CD4-positive, alpha-beta T cell treated with Interleukin-1 beta for 1 hour (primary cell): ENCODE data around the gene KMT2A.
"Not testable (repeated sequence)": the region's sequence is repeated elsewhere in the genome, so short reads cannot be mapped to it uniquely, and the experiment has no call there.

Experiments
- DNase-seq, 2 donors: peaks; one replicate each; pipeline ENCODE4 v3.0.0-alpha.2; 2020 to 2022

Gene KMT2A

DNA sequence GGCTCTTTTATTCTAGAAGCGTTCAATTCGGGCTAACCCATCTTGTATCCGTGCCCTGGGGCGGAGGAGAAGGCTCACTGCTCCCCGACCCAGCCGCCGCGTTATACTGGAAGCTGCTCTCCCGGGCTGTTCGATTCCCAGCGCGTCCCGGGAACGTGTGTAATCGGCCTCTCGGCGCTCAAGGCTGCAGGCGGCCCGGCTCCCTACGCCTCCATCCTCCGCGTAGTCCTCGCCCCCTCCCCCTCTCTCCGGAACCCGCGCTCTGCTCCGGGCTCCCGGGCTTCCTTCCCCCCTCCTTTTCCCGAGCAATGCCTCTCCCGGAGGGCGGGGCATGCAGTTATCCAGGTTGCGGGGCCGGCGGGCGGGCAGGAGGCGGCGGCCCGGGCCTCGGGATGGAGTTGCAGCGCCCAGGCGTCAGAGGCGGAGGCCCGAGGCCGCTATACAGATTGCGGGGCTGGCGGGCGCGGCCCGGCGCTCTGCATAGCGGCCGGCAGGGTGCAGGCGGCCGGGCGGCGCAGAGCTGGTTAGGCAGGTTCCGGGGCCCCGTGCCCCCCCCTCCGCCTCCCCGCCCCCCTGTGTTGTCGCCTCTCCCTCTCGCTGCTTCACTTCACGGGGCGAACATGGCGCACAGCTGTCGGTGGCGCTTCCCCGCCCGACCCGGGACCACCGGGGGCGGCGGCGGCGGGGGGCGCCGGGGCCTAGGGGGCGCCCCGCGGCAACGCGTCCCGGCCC is at the start of gene KMT2A:
TSS of gene KMT2A (plus strand) at position 600 of the 732 bp plus-strand sequence. CDS start at position 621, 21 bp downstream.
- peak; percentile 90 to 94 for DNase-seq

DNA sequence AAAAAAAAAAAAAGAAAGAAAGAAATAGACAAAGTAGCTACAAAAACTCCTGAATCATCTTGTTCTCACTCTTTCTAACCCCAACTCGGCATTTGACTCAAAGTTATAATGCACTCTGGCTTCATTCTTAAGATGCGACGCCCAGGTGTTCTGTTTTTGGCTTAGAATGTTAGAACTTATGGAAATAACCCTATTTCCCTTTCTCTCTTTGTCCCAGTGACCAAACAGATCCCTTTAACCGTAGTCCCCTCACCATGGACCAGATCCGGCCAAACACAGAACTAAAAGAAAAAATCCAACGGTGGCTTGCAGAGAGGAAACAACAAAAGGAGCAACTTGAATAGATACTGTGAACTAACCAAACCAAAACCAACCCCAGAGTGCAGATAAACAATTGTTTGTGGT is 40.2 kb upstream of the KMT2A start:
- peak in 1 of 2 donors; percentile 46 for DNase-seq

DNA sequence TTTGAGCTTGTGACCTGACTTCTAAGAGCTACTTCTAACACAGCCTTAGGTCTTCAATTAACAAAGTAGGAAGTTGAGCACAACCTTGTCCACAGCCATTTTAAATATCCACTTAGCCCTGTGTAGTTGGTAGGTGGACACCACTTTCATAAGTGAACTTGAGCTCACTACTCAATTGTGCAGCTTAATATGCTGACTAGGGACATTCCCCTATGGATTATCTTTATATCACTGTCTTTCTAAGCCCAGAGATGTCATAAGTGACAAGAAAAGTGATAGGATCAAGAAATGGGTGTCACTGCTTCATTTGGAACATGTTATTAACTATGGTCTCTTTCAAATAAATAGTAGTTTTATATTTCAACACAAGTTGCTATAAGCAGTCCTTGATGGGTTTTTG is 38.8 kb upstream of the KMT2A start:
- no peak for DNase-seq

DNA sequence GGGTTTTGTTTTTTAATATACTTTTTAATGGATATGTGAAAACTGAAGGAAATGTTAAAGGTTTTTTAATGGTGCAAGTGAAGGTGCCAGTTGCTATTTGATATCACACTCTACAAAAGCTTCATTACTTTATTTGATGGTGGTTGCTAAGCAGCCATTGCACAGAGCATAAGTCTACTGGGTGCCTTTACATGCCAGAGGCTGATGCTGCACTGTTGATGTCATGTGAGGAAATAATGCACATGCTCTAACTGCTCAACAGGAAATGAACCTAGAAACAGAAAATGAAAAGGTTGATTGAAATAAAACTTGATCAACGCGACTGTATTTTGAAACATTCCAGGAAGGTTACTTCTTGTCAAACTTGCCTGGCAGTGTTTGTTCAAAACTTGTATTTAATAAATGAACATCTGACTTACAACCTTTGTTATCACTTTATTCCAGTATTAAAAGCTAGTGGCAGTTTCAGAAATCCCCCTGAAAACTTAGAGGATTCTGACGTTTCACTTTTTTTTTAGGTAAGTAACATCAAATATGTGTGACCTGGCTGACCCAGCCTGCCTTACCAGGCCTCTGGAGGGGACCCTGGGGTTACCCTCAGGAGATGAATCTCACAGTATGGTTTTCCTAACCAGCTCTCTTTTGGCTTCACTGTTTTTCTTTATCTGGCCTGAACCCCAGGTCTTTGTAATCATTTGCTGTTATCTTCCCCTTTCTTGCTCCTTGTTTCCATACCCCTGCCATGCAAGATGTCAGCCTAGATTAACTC is 37.3 kb upstream of the KMT2A start:
- peak; percentile 82 to 87 for DNase-seq

DNA sequence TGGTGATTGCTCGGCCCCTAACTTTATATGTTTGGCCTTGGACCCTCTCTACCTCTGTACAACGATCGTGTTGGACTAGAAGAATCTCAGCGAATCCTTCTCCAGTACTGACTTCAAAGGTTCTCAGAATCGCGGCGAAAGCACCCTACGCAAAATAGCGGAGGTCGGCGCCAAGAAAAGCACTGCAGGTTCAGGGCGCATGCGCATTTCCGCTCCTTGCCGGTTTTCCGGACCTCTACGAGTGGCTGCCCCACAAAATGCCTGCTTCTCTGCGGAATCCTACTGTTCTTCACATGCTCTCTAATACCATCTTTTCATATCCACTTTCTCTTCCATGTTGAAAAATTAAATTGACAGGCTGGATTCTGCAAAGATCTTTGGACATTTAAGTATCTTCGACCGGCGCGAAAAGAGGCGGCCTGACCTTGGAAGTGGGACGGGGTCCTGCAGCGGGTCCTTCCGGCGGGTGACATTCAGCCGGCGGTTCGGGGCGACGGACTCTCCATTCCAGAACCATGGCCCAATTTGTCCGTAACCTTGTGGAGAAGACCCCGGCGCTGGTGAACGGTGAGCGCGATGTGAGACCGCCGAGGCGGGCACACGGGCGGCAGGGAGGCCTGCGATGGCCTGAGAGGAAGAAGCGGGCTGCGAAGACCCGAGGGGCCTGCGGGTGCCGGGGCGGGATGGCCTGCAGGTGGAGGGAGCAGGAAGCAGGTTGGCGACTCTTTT is 35.0 kb upstream of the KMT2A start, which contains the start of gene ATP5MG:
TSS of gene ATP5MG (plus strand) at position 456 of the 729 bp plus-strand sequence. CDS start at position 516, 60 bp downstream.
- DNase-seq, result peak; percentile 93

DNA sequence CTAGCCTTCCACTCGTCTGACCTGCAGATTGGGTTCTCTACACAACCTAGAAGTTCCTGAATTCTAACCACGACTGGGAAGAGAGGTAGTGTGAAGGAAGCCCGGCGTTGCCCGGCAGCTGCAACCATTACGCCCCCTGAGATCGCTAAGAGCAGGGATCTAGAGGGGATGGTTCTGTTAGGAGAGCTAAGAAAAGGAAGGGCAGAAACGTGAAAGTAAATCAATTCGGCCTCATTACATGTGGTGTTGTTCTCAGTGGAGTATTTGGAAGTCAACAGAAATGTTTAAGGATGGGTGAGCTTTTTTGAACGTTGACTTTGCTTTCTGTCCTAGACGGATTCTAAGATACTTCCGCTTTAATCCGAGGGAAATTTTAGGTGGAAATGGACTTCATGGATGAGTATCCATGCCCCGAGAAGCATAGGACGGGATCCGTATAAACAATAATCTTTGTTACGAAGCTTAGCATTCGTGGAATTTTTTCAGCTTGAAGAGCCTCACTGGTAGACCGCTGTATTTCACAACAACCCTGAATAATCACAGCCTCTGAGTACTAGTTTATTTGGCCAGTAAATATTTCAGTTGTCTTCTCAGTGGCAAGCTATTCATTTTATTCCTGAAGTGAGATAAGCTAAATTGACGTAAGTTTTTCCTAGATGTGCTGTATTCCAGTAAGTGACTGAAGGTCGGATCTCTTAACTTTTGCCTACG is 34.3 kb upstream of the KMT2A start:
- DNase-seq, result no peak

DNA sequence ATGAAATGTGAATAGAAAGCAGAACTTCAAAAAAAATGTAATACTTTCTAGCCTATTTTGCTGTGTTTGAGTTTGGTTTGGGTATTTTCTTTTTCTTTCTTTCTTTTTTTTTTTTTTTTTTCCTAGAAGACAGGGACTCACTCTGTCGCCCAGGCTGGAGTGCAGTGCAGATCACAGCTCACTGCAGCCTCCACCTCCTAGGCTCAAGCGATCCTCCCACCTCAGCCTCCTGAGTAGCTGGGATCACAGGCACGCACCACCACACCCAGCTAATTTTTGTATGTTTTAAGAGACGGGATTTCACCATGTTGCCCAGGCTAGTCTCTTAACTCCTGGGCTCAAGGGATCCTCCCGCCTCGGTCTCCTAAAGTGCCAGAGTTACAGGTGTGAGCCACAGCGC is 33.7 kb upstream of the KMT2A start:
- DNase-seq, result not testable (repeated sequence)

DNA sequence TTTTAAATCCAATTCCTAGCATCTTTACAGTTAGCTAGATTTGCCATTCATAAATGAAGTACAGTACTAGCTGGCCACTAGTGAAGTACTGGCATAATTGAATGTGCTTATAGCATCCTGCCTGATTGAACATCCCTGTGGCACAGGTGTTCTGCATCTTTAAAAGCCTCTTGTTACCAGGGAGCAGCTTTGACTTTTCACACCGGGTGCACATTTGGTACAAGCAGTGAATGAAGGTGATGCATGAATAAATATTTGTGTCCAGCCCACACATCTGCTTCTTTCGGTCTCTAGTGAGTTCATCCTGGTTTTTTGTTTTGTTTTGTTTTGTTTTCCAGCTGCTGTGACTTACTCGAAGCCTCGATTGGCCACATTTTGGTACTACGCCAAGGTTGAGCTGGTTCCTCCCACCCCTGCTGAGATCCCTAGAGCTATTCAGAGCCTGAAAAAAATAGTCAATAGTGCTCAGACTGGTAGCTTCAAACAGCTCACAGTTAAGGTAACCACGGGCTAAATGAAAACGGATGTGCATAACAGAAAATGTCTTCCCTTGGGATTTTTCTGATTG is 29.6 kb upstream of the KMT2A start:
- no peak for DNase-seq

DNA sequence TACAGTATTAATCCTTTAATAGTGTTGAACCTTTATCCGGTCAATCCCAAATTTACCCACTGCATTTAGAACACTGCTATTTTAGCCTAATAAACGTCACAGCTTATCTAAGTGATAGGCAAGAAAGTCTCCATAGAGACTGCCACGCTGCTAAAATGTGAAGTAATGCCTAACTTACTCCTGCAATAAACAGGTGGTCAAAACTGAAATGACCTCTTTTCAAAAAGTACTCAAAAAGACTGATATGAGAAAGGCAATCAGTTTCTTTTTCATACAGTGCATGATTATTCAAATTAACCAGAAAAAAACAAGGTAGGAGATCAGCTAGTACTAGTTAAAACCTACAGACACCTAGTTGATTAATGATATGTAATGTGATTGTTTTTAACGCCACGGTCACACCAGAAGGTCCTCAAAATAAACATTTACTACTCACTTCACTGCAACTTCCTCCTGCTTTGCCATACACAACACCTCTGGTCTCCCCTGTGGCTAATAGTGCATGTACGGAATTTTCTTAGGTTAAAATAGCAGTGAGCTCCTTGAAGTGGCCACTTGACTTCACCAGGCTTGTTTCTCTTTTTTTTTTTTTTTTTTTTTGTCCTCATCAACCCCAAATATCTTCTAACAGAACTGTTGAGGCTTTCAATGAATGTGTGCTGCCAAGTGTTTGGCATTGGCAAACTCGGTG is 26.1 kb upstream of the KMT2A start:
- DNase-seq, result no peak

DNA sequence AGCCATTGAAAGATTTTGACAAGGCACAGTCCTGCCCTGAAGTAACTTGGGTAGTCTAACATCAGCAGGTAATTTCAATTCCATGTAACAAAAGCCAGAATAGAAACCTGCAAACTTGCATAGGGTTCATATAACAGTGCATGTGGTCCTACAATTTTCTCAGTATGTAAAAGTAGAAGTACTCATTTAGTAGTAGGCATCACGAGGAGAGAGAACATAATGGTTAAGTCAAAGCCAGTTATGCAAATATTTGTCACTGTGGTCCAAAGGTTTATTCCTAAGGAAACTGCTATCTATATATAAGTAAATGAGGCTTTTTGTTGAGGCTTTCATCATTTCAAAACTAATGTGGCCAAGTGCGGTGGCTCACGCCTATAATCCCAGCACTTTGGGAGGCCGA is 24.8 kb upstream of the KMT2A start:
- no peak for DNase-seq

DNA sequence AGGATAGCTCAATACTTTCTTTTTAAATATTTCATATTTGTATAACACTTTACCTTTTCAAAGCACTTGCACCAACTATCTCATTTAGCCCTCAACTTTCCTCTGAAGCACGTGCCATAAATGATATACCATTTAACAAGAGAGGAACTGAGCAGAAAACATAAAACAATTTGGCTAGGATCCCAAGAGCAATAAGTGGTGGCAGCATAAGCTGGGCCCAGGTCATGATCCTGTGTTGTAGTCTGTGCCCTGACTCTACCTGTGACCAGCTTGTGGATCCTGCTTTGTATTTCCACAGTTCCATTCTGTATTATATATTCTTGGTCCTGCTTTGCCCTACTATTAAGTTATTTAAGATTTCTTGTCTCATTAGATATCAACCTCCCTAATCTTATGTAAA is 23.4 kb upstream of the KMT2A start:
- no peak for DNase-seq

DNA sequence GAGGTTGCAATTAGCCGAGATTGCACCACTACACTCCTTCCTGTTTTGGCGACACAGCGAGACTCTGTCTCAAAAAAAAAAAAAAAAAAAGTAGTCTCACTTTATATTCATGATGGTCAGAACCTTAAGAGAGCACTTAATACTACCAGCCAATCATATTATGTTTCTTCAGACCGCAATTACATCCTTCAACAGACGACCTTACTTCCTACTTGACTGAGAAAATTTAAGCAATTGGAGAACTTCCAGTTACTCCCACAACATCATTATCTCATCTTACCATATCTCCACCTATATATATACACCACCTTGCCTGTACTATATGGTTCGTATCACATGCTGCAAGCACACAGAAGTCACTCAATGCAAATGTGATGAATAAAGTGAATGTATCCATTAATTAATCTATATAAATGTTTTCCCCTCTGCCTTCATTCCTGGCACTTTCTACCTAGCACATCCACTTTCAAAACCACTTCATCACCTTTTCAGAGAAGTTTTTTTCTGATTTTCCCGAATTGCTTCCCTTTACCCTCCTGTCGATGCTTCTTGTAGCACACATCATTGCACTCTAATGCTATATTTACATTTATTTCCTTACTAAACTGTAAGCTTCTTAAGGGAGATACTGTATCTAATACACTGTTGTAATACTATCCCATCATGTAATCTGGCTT is 21.1 kb upstream of the KMT2A start:
- DNase-seq, result no peak

DNA sequence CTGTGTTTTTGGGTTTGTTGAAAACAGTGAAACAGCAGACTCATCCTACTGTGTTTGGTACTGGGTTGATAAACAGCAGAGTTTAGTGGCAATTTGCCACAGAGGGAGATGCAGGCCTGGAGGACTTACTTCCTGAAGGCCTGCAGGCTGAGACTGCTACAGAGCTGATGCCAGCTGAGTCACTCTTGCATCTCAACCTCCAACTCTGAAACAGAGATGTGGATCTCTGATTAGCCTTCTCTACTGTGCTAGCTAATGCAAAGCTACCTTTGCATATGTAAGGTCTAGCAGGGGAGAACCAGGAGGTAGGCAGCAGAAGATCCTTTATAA is 20.6 kb upstream of the KMT2A start:
- peak in 1 of 2 donors; percentile 21 for DNase-seq

DNA sequence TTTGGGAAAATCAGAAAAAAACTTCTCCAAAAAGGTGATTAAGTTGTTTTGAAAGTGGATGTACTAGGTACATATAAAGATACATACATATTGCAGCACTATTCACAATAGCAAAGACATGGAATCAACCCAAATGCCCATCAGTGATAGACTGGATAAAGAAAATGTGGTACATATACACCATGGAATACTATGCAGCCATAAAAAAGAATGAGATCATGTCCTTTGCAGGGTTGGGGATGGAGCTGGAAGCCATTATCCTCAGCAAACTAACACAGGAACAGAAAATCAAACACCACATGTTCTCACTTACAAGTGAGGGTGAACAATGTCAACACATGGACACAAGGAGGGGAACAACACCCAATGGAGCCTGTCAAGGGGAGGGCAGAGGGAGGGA is 19.4 kb upstream of the KMT2A start:
- not testable (repeated sequence) for DNase-seq

DNA sequence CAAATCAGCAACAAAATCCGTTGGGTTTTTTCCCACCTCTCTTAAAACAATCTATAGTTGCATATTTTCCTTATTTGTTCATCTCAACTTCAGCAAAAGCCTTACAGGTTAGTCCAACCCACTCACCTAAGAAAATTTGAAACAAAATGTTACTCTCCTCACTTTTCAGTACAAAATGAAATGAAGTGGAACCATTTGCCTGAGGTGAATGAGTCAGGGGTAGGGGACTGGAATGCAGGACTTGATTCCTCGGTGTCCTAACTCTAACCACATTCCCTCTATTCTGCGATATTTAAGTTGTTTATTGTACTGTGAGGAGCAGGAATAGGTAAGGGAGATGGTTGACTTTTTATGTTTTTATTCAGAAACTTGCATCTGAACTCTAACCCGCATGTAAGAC is 18.5 kb upstream of the KMT2A start:
- no peak for DNase-seq

DNA sequence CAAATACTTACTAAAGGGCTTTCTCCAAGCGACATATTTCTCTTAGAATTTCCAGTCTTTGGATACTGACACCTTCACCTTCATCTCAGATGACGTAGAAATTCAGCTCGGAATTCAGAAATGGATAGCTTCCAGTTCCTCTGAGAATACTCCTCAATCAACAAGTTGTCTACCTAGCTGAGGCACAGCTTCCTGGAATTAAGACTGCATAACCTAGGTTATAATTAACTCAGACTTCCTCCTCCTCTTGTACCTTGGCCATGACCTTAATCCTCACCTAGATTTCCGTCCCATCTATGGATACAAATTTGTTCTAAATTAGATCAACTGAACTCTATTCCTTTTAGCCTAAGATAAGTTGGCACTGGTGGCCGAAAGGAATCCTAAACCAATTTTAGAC is 17.5 kb upstream of the KMT2A start:
- no peak for DNase-seq

DNA sequence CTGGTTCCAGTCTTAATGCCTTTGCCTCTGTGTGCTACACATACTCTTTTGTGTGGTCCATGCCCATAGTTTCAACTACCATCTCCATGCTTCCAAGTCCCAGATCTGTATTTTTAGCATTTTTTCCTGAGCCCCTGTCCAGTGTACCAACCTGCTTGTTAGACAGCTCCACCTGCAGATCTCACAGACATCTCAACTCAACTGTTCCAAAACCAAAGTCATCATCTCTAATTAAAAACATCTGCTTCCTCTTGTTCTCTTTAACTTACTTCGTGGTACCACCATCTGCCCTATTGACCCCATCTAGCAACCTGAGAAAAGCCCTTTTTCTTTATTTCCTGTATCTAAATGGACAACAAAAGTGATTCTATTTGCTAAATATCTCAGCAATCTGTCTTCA is 8.6 kb upstream of the KMT2A start:
- DNase-seq, result no peak

DNA sequence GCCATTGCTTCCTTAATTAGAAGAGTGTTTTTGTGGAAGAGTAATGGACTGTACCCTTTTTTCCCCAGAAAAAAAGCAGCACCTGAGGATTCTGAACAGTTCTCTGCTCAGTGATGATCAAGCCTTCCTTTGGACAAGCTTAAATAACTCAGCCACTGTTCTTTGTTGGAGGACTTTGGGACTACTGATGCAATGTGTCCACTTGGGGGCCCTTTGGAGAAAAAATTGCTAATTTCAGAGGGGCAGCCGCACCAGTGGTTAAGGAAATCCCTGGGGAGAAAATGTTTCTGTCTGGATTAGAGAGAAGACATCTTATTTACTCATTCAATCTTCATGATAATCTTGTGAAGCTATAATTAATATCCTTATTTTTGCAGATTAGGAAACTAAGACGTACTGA is 5.3 kb upstream of the KMT2A start:
- DNase-seq, result no peak

DNA sequence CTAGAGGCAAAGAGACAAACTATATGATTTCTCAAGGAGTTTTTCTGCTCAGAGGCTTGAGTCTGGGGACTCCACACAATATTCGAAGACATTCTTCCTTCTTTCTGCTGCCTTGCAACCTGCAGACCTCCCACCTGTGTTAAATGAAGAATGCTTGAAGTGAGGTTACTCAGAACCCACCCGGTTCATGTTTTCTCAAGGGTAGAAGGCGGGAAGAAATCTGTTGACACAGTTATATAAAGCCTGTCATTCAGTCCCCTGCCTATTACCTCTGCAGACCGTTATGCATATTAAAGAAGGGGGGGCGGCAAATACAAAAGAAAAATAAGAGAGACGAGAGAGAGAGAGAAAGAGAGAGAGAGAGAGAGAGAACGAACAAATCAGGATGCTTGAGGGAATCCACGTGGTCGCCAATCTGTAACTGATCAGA is 2.2 kb upstream of the KMT2A start:
- peak; percentile 44 to 66 for DNase-seq

DNA sequence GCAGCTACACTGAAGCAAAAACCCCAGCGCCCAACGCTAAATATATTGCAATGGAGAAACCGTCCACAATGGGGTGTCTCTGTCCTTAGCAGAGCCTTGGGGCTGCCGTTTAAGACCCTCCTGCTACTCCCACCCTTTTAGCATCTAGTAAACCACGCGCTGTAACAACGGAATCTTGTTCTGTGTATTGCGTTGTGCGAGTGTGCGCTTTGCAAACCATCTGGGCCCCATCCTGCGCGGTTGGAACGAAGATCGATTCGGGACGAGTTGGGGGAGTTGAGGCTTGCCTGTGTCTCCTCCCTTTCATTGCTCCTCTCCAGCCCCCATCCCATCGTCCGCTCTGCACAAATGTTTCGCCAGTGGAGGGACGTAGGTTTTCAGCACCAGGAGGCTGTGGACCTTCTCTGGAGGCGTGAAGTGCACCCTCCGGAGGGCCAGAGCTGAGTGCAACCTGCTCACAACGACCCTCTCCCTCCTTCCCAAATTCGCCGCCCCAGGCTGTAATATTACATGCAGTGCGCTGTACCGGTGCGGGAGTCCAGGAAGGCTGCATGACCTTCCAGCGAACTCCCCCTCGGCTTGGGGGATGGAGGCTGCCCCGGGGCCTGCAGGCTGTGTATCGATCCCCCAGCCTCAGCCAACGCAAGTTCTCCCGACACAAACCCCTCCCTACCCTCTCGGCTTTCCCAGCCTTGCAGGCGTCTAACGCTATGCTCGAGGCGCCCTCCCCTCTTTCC is 1.6 kb upstream of the KMT2A start:
- peak in 1 of 2 donors; percentile 19 for DNase-seq
